ENCODE data around the gene POU2AF2. TPM values are rescaled to one million over a fixed set of nuclear protein-coding genes. Genes with fewer than 3 reads are reported as not detected.

Gene POU2AF2
- total and polyA plus RNA-seq, 2 experiments from 2014 or later = 0.89 TPM; not detected in 1

GRCh38 chr11:111305876-111306275 lies 60.4 kb downstream of the POU2AF2 start:
- TF ChIP-seq EZH2phosphoT487 (IDR thresholded peaks at IDR 0.05; ENCODE audit: low read depth, severe bottlenecking, unreplicated experiment) = no peak
- no peak for TF ChIP-seq EZH2 (IDR thresholded peaks at IDR 0.05; ENCODE audit: borderline replicate concordance)
- no peak for TF ChIP-seq CTCF (IDR thresholded peaks at IDR 0.05; ENCODE audit: poor library complexity)
- Histone ChIP-seq H3K79me2 (no peaks in the 10 kb centered on the region), H3K27ac (no peak overlapping the region), H3K4me1 (ENCODE audit: insufficient read depth) (peaks cover 16% of the 10 kb centered on the region), H2AFZ (no peak overlapping the region), H4K20me1 (ENCODE audit: insufficient read depth, poor library complexity, severe bottlenecking) (no peaks in the 10 kb centered on the region), H3K27me3 (no peaks in the 10 kb centered on the region), H3K4me2 (no peak overlapping the region), H3K9me3 (ENCODE audit: low read depth) (no peaks in the 10 kb centered on the region), H3K36me3 (replicated peaks; ENCODE audit: insufficient read depth, low read depth) (no peaks in the 10 kb centered on the region), H3K9me2 (replicated peaks; ENCODE audit: insufficient read depth) (no peaks in the 10 kb centered on the region), H3K4me3 (no peak overlapping the region)
- WGBS (ENCODE audit: low lambda C conversion rate, missing lambda C conversion rate) = 86% methylated on average over 4 of the region's 4 CpGs
- DNase-seq (ENCODE audit: low spot score) = no peak

- Histone ChIP-seq H3K27ac (no peak overlapping the region), H2AFZ (no peak overlapping the region), H3K36me3 (replicated peaks; ENCODE audit: insufficient read depth, low read depth) (no peaks in the 10 kb centered on the region), H3K79me2 (no peaks in the 10 kb centered on the region), H3K4me3 (no peak overlapping the region), H3K4me2 (no peak overlapping the region), H4K20me1 (ENCODE audit: insufficient read depth, poor library complexity, severe bottlenecking) (no peaks in the 10 kb centered on the region), H3K9me2 (replicated peaks; ENCODE audit: insufficient read depth) (no peaks in the 10 kb centered on the region), H3K4me1 (ENCODE audit: insufficient read depth) (peaks cover 16% of the 10 kb centered on the region), H3K9me3 (ENCODE audit: low read depth) (no peaks in the 10 kb centered on the region), H3K27me3 (no peaks in the 10 kb centered on the region)
- 83% methylated on average over 5 of the region's 5 CpGs for WGBS (ENCODE audit: low lambda C conversion rate, missing lambda C conversion rate)
- DNase-seq (ENCODE audit: low spot score) = no peak
- no peak for TF ChIP-seq EZH2 (IDR thresholded peaks at IDR 0.05; ENCODE audit: borderline replicate concordance)
- TF ChIP-seq EZH2phosphoT487 (IDR thresholded peaks at IDR 0.05; ENCODE audit: low read depth, severe bottlenecking, unreplicated experiment) = no peak
- TF ChIP-seq CTCF (IDR thresholded peaks at IDR 0.05; ENCODE audit: poor library complexity) = no peak
Observed at GRCh38 chr11:111306321-111306720, 60.8 kb downstream of the POU2AF2 start.

- no peak overlapping the region for H3K4me3 ChIP-seq
- 81% methylated on average over 3 of the region's 3 CpGs for WGBS (ENCODE audit: low lambda C conversion rate, missing lambda C conversion rate)
- no peak for TF ChIP-seq EZH2 (IDR thresholded peaks at IDR 0.05; ENCODE audit: borderline replicate concordance)
- TF ChIP-seq EZH2phosphoT487 (IDR thresholded peaks at IDR 0.05; ENCODE audit: low read depth, severe bottlenecking, unreplicated experiment) = no peak
- no peak for TF ChIP-seq CTCF (IDR thresholded peaks at IDR 0.05; ENCODE audit: poor library complexity)
- no peaks in the 10 kb centered on the region for H3K36me3 ChIP-seq (replicated peaks; ENCODE audit: insufficient read depth, low read depth)
- H3K27ac ChIP-seq = no peak overlapping the region
- H3K79me2 ChIP-seq = no peaks in the 10 kb centered on the region
- H3K4me1 ChIP-seq (ENCODE audit: insufficient read depth) = peaks cover 16% of the 10 kb centered on the region
- H3K27me3 ChIP-seq = no peaks in the 10 kb centered on the region
- H3K9me3 ChIP-seq (ENCODE audit: low read depth) = no peaks in the 10 kb centered on the region
- H3K4me2 ChIP-seq = no peak overlapping the region
- no peak overlapping the region for H2AFZ ChIP-seq
- H3K9me2 ChIP-seq (replicated peaks; ENCODE audit: insufficient read depth) = no peaks in the 10 kb centered on the region
- no peaks in the 10 kb centered on the region for H4K20me1 ChIP-seq (ENCODE audit: insufficient read depth, poor library complexity, severe bottlenecking)
- no peak for DNase-seq (ENCODE audit: low spot score)
Observed at GRCh38 chr11:111307472-111308108, 62.1 kb downstream of the POU2AF2 start.

Data from hepatocyte (in vitro differentiated cells).